Measurements from ENCODE around the gene CSAD.

DNA sequence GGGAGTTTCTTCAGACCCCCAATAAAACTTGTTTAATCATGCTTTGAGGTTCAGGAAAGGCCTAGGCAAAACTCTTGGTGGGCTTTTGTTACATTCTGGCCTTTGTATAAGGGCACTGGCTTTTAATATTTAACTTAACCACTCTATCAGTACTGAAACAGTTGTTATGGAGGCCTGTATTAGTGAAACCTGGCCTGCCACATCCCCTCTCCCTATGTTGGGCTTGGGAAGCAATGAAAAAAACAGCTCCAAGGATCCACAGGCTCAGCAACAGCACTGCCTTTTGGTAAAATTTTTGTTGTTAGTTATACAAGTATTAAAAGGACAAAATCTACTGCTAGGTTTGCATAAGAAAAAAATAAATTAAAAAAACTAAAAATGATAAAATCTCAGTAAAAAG lies 66.8 kb downstream of the CSAD start:
- TF ChIP-seq, protein P1, sequence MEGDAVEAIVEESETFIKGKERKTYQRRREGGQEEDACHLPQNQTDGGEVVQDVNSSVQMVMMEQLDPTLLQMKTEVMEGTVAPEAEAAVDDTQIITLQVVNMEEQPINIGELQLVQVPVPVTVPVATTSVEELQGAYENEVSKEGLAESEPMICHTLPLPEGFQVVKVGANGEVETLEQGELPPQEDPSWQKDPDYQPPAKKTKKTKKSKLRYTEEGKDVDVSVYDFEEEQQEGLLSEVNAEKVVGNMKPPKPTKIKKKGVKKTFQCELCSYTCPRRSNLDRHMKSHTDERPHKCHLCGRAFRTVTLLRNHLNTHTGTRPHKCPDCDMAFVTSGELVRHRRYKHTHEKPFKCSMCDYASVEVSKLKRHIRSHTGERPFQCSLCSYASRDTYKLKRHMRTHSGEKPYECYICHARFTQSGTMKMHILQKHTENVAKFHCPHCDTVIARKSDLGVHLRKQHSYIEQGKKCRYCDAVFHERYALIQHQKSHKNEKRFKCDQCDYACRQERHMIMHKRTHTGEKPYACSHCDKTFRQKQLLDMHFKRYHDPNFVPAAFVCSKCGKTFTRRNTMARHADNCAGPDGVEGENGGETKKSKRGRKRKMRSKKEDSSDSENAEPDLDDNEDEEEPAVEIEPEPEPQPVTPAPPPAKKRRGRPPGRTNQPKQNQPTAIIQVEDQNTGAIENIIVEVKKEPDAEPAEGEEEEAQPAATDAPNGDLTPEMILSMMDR (IDR thresholded peaks at IDR 0.05), result no peak
- TF ChIP-seq POLR2A (IDR thresholded peaks at IDR 0.05), result no peak

All from testis (tissue), 2 donors.